NK-92 (cell line): Measurements from ENCODE around the gene ANKRD53.

Experiments used
- DNase-seq: peaks from one replicate; lab custom pipeline; 2025; ENCODE audit not compliant: unreplicated experiment; lab: John Stamatoyannopoulos, UW

The ANKRD53 gene

DNA sequence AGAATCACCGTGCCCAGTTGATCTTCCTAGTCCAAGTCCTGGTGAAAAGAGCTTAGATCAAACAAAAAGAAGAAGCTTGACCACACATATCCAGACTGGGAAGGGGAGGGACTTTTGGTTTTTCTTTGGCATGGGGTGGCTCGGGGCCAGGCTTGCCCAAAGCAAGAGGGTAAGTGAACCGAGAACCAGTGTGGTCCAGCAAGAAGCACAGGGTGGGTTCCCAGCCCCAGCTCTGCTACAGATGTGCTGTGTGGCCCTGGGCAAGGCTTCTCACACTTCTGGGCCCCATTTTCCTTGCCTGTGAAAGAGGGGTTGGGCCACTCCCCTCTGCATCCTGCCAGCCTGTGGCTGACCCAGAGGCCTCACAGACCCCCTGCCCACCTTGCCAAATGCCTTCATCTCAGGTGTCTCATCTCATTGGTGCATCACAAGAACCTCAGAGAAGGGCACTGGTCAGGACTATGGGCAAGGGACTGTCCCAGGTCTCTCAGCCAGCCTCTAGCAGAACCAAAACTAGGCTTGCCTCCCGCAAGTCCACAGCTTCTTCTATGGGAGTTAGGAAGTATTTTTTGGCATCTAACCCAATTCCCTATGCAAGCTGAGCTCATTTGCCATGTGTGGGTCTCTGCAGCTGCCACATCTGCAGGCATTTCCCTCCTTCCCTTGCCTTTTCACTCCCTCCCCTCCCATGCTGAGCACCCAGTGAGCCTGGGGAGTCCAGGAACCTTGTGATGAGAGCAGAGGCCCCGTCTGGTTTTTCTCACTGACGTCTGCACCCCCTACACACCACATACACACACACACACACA lies 35.8 kb upstream of the ANKRD53 start:
- no peak for DNase-seq

DNA sequence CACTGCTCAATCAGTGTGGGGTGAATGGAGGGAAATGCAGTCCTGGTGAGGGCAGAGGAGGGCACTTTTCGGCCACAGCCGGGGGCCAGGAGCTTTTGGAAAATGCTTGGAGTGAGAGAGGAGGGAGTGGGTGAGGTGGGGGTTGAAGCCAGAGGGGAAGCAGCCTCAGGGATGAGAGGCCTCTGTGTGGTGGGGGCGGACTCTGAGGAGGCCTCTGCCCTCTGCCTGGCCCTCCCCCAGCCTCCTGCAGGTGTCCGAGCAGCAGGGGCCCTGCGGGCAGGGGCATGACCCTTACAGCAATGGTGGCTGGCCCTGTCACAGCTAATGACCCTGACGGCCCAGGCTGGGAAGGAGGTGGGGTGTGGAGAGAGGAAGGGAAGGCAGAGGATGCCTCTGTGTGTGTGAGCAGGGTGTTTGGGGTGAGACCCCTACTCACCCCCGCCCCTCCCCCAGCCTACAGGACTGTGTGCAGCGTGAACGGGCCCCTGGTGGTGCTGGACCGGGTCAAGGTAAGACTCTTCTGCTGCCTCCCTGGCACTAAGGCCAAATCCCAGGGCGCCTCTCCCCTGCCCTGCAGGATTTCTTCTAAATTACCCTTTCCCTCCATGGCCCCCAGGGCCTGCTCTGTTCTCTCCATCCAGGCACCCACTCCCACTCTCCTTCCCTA lies 35.1 kb upstream of the ANKRD53 start:
- DNase-seq: no peak

DNA sequence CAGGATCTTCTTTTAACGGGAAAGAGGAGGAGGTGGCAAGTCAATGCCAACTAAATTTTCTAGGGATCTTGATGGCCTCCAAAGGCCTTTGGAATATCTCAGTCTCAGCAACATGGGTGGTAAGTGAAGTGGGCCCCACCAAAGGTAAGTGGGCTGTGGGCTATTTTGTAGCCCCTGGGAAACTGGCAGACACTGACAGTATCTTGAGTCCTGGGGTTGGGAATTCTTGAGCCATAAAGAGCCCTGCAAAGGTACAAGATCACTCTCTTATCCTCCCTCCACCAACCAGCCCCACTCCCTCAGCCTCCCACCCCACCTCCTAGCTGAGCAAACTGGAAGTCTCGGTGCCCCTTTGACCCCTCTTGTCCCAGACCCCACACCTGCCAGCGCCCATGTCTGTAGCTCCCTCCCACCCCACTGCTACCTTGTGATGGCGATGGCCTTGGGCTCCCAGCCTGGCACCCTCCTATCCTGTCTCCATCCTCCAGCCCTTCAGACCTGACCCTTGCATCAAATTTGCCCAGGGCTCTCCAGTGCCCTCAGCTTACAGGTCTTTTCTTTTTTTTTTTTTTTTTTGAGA lies 34.2 kb upstream of the ANKRD53 start:
- DNase-seq: no peak

DNA sequence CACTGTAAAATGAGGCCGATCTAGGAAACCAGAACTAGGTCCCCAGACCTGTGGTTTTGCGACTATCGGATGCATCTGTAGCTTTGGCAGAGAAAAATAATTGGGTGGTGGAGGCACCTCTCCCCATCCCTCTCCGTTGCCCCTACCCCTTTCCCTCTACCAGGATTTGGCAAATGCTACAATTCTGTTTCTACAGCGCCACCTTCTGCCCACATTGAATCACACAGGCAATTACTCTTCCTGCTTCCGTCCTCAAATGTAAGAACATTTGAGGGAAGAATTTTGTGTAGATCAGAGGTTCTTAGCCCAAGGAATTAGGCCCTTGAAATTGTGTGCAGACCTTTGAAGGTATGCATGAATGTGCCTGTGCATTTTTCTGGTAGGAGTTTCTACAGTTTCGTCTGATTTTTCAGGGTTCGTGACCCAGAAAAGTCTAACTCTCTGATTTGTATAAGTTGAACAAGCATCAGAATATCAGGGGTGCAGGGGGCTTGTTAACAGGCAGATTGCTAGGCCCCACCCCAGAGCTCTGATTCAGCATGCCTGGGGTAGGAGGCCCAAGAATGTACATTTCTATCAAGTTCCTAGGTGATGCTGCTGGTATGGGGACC lies 31.5 kb upstream of the ANKRD53 start:
- DNase-seq: no peak

DNA sequence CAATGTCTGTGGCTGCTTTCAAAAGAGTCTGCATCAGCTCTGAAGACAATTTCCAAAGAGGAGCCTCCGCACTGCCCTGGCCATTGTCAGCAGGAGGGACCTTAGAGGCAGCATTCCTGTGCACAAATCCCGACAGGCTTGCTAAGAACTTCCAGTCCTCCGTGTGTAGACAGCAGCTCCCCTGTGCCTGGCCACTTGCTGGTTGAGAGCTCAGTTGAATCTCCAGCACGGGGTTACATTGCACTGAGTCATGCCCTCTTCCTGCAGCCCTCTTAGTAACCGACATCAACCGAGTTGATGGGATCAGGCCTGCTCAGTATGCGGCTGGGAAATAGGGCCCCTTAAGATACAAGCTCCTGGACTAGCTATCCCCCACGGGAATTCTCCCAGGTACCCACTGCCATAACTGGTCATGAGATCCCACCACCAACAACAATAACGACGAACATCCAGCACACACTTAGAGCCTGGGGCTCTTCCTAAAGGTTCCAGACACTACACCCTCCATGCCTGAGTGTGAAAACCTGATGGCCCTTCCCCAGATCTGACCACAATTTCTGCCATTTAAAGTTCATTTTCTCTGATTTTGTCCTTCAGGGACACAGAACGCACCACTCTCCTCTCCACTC lies 30.8 kb upstream of the ANKRD53 start:
- no peak for DNase-seq

DNA sequence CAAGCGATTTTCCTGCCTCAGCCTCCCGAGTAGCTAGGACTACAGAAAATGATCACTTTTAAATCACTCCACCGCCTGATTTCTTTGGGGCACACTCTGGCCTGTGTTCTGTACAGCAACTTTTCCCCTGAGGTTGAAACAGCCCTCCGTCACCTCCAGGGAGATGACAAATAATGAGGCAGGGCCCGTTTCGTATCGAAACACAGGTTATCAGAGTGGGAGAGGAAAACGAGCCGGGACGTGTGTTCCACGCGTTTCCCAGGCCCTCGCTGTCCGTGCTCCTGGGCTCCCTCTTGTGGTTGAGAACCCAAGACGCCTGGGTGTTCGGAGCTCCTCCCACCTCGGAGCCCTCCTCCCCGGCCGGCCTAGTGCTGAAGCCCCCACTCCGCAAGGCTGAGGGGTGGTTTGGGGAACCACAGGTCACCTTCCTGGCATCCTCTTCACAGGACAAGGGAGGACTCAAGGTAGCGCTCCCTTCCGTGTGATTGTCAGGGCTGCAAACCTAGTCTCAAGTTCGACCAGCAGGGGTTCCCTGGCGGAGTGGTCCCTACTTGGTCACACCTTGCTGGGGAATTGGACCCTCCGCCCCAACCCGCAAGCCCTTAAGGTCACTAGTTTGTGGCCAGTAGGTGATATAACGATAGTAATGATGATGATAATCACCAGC lies 30.0 kb upstream of the ANKRD53 start:
- no peak for DNase-seq

DNA sequence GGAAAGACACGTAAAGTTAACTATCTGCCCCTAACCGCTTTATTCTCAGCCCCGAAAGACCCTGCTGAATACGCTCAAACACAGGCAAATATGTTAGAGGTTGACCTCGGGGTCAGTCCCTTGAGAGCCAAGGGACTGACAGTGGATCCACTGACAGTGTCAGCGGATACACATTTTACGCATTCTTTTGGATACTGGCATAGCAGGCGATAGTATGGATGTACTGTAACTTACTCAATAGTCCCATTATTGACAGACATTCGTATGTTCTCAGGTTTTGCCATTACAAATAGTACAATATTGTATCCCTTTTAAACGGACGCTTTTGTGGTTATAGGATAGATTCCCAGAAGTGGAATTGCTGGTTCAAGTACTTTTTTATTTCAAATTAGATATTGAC lies 29.3 kb upstream of the ANKRD53 start:
- DNase-seq: no peak

DNA sequence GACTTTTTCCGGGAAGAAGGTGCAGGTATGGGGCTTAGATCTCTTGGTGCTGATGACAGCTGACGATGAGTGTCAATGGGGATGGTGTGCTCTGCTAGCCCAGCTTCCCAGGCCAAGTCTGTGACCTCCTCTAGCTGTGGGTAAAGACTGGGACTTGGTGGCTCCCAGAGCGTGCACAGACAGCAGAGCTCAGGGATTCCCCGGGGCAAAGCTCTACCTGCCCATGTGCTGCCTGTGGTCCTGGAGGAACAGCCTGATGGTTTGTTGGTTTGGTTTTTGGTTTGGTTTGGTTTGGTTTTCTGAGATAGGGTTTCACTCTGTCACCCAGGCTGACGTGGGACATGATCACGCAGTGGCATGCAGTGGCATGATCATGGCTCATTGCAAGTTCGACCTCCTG lies 23.5 kb upstream of the ANKRD53 start:
- no peak for DNase-seq

DNA sequence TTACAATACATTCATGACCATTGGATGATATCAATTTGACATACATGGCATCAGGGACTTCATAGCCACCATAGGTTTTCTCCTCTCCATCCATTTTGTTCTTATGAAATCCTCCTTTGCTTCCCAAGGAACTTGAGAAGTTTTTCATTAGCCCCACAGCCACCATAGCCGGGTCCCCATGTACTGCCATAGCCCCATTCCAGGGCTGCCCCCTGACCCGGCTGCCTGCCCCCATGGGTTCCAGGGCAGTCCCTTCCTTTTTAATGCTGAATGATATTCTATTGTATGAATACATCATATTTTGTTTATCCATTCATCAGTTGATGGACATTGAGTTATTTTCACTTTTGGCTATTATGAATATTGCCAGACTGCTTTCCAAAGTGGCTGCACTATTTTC lies 22.3 kb upstream of the ANKRD53 start:
- DNase-seq: no peak

DNA sequence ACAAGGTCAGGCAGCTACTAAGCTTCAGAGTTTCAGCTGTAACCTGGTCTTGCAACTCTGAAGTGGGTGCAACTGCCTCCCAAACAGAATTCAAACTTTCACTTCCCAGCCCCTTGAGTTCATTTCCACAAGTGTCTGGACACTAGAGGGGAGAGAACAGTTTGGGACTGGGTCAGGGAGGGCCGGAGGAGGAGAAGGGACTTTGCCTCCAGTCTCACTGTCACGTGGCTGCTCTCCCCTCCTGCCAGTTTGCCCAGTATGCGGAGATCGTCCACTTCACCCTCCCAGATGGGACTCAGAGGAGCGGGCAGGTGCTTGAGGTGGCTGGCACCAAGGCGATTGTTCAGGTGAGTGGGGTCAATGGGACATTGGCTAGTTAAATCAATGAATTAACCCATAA lies 20.6 kb upstream of the ANKRD53 start:
- DNase-seq: no peak

DNA sequence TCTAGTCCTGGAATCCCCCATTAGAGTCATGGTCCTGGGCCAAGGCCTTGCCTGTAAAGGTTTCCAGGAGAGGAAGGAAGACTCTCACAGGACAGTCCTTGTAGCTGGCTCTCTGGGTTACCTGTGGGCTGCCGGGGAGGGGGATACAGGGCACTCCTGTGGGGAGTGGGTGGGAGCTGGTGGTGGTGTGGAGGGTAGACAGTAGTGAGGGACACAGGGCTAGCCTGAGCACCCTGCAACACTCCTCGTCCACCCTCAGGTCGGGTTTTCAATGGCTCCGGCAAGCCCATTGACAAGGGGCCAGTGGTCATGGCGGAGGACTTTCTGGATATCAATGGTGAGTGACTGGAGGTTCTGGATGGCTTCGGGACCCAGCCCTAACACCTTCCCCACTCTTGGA lies 19.7 kb upstream of the ANKRD53 start:
- DNase-seq: no peak

DNA sequence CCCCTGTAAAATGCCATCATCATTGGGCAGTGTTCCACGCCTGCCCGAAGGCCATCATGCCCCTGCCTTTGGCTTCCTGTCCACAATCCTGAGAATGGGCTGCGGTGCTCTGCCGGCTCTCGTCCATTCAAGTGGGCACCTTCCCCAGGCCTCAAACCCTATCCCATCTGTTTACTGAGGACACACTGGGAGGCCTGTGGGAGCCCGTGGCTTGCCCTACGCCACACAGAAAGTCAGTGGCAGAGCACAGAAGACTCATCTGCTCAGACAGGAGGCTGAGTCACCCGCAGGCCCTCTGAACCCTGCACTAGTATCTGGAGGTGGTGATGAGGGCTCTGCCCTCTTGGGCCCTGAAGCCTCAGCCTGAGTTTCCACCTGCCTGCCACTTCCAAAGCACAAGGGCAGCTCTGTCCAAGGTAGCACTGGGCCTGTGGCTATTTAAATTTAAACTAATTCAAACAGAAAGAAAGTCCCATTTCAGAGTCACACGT lies 19.1 kb upstream of the ANKRD53 start:
- DNase-seq: no peak

DNA sequence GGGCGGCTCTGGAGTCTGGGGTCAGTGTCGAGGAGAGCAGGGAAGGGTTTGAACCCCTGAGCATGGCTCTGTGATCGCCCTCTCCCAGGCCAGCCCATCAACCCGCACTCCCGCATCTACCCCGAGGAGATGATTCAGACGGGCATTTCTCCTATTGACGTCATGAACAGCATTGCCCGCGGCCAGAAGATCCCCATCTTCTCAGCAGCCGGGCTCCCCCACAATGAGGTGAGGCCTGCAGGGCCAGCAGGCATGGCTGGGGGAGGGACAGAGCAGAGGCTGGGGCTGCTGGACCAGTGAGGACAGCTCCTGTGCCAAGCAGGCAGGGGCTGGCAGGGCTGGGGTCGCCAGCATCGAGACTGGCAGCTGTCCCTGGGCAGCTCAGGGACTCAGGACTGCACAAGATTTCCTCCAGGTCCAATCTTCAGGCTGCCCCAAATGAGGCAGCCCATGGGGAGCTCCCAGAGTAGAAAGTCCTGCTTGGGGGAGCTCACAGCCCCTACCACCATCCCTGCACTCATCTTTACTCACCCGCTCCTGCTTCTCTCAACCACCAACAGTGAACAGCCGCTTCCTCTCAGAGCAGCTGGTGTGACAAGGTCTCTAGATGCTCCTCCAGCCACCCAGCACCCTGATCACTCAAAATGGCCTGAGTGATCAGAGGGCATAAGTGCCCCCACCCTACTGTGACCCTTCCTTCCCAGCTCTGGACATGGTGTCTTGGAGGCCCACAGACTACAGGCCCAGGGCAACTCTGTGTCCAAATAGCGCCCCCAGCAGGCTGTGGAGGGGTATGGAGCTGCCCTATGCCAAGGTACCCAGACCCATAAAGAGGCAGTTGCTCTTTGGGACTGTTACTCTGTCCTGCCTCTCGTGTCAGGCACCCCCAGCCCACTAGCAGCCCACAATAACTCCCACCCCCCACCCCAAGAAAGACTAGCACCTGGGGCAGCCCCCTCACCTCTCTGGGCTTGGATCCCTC lies 18.3 kb upstream of the ANKRD53 start:
- DNase-seq: no peak

DNA sequence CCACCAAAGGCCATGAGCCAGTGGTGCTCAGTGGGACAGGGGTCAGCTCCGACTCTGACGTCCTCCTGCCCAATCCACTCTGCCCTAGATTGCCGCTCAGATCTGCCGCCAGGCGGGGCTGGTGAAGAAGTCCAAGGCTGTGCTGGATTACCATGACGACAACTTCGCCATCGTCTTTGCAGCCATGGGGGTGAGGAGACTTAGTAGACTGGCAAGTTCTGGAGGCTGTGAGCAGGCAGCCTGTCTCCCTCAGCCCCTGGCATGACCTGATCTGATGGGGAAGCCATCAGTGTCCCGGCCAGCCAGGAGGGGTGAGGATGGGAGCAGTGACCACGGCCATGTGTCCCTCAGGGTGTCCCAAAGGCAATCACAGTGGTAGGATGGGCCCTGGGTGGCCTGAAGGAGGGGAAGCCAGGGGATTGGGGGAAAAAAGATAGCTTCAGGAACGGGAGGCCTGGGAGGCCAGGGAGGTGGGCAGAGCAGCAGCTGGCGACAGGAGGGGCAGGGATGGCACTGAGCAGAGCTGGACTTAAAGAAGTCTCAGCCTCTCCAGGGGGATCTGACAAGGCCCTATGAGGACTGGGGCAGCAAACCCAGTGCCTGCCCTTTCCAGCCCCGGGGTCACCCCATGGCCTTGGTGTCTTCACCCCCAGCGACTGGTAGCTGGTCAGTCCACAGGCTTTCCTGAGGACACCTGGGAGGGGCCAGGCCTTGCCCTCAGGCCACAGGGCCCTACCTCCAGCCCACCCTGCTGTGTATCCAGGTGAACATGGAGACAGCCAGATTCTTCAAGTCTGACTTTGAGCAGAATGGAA lies 17.4 kb upstream of the ANKRD53 start:
- DNase-seq: no peak

DNA sequence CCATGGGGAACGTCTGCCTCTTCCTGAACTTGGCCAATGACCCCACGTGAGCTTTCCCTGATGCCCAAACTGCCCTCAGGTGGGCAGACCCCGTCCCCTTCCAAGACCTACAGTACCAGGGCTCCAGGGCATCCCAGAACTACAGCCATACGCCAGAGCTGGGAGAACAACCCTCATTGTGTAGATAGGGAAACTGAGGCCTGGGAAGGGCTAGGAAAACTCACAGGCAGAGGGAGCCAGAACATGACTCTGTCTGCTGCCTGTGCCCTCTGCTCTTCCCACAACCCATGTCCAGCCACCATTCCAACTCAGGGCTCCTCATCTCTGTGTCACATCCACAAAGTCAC lies 16.8 kb upstream of the ANKRD53 start:
- DNase-seq: no peak

DNA sequence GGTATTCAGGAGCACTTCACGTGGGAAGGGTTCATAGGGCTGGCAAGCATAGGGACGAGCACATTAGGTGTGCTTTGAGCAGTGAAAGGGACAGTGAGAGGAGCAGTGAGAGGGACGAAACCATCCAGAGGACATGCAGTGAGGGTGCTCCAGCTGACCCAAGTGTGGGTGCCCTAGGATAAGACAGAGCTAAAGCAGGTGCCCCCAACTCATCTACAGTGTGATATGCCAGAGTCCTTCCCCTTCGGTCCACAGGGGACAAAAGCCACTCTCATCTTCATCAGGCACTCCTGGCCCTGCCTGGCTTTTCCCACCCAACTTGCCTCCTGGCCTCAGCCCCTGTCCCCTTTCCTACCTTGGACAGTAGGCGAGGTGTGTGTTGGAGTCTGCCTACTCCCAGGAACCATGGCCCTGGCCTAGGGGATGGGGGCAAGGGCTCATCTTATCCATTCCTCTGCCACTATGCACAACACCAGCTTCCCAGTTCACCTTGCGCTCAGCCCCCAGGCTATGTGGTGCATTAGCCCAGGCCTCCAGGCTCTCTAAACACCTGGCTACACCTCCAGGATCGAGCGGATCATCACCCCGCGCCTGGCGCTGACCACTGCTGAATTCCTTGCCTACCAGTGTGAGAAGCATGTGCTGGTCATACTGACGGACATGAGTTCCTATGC lies 16.1 kb upstream of the ANKRD53 start:
- DNase-seq: no peak

DNA sequence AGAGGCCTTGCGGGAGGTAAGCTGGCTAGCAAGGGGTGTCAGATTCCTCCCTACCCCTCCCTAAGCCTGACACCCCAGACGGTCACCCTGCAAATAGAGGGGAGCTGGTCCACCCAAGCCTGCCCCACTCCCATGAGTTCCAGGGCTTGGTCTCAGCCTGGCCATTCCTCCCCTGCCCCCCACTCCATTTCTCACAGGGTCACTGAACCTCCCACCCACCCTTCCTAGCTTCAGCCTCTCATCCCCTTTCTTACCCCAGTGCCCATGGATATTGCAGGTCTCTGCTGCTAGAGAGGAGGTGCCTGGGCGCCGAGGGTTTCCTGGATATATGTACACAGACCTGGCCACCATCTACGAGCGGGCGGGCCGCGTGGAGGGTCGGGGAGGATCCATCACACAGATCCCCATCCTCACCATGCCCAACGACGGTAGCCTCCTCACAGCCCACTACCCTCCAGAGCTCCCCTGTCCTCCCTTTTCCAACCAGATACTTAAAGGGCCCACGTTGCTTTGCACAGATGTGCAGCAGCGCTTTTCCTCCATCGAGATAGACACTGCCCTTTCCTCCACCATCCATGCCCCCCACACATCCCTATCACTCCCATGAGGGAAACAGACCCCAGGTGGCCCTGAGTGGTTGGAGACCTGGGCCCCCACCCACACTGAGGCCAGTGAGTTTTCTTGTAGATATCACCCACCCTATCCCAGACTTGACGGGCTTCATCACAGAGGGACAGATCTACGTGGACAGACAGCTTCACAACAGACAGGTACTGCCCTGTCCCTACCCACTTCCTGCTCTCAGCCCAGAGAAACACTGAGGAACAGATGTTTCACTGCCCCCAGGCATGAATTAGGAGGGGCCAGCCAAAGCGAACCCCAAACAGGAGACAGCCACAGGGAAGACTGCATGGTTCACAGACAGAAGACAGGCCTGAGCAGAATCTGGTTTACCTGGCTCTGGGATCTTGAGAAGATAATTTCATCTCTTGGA lies 15.2 kb upstream of the ANKRD53 start:
- DNase-seq: no peak
